Kasumi-1 (cell line): ENCODE data around the gene CD27.
A peak's percentile ranks its signal among the peaks of the same experiment; 100 is the strongest.
"Not testable (repeated sequence)": the region's sequence is repeated elsewhere in the genome, so short reads cannot be mapped to it uniquely, and the experiment has no call there.

ENCODE experiments used
- DNase-seq, 2 experiments: peaks; one replicate each; lab custom pipeline; 2025; lab: John Stamatoyannopoulos, UW

CD27 gene

GRCh38 chr12:6461401-6462233 is 16.9 kb downstream of the CD27 start:
- DNase-seq, result peak; percentile 89 to 95

DNA sequence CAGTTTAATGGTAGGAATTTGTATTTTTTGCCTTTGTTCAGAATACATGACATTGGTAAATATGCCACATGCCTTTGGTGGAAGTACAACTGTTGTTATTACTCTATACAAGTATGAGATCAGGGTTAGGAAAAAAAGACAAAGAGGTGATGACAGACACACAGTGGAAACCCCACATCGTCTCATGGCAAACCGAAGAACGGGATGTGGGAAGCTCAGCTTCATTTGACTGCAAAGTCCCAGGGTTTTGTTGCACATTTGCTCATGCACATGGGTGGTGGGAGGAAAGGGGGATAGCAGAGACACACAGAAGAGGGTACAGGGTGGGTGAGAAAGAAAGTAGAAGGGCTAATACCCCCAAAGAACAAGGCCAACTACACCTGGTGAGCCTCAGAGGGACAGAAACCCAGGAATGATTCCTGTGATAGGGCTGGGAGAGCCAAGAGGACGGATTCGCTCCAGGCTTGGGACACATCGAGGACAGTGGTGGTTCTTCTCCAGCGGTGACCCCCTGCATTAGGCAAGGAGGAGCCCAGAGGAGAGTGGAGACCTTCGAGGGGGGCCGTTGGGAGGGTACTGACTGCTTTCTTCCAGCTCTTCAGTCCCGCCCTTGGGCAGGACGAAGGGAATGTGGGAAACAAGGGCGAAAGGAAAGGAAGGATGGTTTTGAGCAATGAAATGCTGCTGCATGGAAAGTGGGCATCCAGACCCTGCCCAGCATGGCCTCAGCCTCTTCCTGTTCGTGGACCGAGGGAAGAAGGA is 17.7 kb downstream of the CD27 start:
- DNase-seq, result peak in 1 of 2 experiments; percentile 27

GRCh38 chr12:6463216-6463615 is 18.5 kb downstream of the CD27 start:
- no peak for DNase-seq

DNA sequence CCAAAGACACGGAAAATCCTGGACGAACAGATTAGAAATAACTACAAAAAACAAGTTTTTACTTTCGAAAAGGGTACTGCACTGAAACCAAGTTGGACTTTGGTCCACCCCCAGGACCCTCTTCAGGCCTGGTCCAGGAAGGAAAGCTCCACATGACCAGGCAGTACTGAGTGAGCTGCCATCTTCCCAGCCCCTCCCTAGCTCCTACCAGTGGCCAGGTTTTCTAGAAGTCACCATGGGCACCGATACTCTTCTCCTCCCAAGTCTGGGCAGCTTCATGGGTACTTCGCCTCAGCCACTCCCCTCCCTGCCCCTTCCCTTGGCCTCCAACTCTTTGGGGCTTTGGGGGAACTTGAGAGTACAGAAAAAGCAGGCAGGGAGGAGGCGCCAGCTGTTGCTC is 19.1 kb downstream of the CD27 start:
- no peak for DNase-seq

GRCh38 chr12:6464531-6464930 is 19.8 kb downstream of the CD27 start:
- DNase-seq, result no peak

- peak; percentile 14 to 22 for DNase-seq
These were observed 20.9 kb downstream of the CD27 start for GRCh38 chr12:6465467-6466183.

- DNase-seq, result no peak
These were observed 21.4 kb downstream of the CD27 start for GRCh38 chr12:6466184-6466573.

- not testable (repeated sequence) for DNase-seq
These were observed 22.0 kb downstream of the CD27 start for GRCh38 chr12:6466751-6467150.

DNA sequence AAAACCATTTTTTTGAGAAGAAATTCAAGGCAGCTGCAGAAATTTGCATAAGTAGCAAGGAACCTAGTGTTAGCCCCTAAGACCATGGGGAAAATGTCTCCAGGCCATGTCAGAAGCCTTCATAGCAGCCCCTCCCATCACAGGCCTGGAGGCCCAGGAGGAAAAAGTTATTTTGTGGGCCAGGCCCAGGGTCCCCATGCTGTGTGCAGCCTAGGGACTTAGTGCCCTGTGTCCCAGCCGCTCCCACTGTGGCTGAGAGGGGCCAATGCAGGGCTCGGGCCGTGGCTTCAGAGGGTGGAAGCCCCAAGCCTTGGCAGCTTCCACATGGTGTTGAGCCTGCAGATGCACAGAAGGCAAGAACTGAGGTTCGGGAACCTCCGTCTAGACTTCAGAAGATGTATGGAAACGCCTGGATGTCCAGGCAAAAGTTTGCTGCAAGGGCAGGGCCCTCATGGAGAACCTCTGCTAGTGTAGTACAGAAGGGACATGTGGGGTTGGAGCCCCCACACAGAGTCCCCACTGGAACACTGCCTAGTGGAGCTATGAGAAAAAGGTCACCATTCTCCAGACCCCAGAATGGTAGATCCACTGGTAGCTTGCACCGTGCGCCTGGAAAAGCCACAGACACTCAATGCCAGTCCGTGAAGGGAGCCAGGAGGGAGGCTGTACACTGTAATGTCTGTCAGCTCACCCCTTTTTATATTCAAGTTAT is 23.0 kb downstream of the CD27 start:
- DNase-seq, result not testable (repeated sequence)

GRCh38 chr12:6468283-6468575 is 23.5 kb downstream of the CD27 start:
- no peak for DNase-seq

- DNase-seq, result no peak
These were observed 24.3 kb downstream of the CD27 start for GRCh38 chr12:6469092-6469491.

- DNase-seq, result no peak
These were observed 25.0 kb downstream of the CD27 start for GRCh38 chr12:6469609-6470374.

- peak; percentile 88 to 96 for DNase-seq
These were observed 25.8 kb downstream of the CD27 start, which contains the start of gene VAMP1 for GRCh38 chr12:6470375-6471163. Gene VAMP1, minus strand, starts transcription at chr12:6470677. Its CDS starts 146 bp downstream, at chr12:6470531.

DNA sequence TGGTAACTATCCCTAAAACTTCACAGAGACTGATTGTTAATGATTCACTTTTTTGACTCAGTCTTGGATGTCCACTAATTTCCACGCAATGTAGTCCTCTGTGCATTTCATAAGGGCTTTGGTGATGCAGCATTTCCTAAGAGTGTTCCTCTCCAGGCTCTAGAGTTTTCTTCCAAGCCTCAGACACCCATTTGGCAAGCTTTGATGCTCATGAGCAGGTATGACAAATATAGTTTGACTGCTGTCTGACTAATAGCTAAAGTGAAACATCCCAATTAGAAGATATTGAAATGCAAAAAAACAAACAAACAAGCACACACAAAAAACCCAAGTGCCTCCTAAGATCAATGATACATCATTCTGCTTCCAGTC is 27.2 kb downstream of the CD27 start:
- DNase-seq, result no peak

DNA sequence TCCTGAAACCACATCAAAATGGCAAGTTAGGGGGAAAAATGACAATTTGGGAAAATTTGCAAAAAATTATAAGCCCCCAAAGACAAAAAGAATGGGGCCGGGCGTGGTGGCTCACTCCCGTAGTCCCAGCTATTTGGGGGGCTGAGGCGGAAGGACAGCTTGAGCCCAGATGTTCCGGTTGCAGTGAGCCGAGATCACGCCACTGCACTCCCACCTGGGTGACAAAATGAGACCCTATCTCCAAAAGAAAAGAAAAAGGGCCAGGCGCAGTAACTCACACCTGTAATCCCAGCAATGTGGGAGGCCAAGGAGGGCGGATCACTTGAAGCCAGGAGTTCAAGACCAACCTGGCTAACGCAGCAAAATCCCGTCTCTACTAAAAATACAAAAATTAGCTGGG is 27.7 kb downstream of the CD27 start:
- no peak for DNase-seq

DNA sequence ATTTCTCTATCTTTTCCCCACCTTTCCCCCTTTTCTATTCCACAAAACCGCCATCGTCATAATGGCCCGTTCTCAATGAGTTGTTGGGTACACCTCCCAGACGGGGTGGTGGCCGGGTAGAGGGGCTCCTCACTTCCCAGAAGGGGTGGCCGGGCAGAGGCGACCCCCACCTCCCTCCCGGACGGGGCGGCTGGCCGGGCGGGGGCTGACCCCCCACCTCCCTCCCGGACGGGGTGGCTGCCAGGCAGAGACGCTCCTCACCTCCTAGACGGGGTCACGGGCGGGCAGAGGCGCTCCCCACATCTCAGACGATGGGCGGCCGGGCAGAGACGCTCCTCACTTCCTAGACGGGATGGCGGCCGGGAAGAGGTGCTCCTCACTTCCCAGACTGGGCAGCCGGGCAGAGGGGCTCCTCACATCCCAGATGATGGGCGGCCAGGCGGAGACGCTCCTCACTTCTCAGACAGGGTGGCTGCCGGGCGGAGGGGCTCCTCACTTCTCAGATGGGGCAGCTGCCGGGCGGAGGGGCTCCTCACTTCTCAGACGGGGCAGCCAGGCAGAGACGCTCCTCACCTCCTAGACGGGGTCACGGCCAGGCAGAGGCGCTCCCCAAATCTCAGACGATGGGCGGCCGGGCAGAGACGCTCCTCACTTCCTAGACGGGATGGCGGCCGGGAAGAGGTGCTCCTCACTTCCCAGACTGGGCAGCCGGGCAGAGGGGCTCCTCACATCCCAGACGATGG is 30.6 kb downstream of the CD27 start:
- DNase-seq, result not testable (repeated sequence)

GRCh38 chr12:6476489-6476888 is 31.7 kb downstream of the CD27 start:
- no peak for DNase-seq

DNA sequence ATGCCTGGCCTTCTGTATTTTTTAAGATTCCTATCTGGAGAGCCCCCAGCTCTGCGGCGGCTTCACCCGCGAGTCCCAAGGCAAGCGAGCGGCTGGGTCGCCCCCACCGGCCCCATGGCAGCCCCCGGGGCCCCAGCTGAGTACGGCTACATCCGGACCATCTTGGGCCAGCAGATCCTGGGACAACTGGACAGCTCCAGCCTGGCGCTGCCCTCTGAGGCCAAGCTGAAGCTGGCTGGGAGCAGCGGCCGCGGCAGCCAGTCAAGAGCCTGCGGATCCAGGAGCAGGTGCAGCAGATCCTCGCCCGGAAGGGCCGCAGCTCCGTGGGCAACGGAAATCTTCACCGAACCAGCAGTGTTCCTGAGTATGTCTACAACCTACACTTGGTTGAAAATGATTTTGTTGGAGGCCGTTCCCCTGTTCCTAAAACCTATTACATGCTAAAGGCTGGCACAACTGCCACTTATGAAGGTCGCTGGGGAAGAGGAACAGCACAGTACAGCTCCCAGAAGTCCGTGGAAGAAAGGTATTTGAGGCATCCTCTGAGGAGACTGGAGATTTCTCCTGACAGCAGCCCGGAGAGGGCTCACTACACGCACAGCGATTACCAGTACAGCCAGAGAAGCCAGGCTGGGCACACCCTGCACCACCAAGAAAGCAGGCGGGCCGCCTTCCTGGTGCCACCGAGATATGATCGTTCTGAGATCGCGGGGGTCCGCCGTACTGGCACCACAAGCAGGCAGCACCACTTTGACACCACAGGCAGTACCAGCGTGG is 33.0 kb downstream of the CD27 start:
- DNase-seq, result not testable (repeated sequence)

DNA sequence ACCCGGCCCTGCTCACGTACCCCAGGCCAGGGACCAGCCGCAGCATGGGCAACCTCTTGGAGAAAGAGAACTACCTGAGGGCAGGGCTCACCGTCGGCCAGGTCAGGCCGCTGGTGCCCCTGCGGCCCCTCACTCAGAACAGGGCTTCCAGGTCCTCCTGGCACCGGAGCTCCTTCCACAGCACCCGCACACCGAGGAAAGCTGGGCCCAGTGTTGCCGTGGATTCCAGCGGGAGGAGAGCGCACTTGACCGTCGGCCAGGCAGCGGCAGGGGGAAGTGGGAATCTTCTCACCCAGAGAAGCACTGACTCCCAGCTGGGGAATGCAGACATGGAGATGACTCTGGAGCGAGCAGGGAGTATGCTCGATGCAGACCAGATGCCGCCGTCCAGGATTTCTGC is 33.7 kb downstream of the CD27 start:
- DNase-seq, result no peak
